ENCODE data around the gene RAB3GAP2. TPM values are rescaled to one million over a fixed set of nuclear protein-coding genes. Genes with fewer than 3 reads are reported as not detected.
A peak's percentile ranks its signal among the peaks of the same experiment; 100 is the strongest.
"Not testable (repeated sequence)": the region's sequence is repeated elsewhere in the genome, so short reads cannot be mapped to it uniquely, and the experiment has no call there.

Gene RAB3GAP2
- total RNA-seq, 1 experiment from 2014 or later = 27.8 TPM

GRCh38 chr1:220272841-220273090 is 513 bp upstream of the RAB3GAP2 start:
- Histone ChIP-seq H3K4me1 (no peaks in the 10 kb centered on the region; the same call in 1 of the 2 replicates), H3K9me3 (replicated peaks) (no peaks in the 10 kb centered on the region), H3K4me3 (peak overlapping the region; percentile 94), H3K27me3 (no peaks in the 10 kb centered on the region), H3K27ac (peak overlapping the region; percentile 75), H3K36me3 (peaks cover 9% of the 10 kb centered on the region)
- no peak for DNase-seq

GRCh38 chr1:220271706-220272046 is 577 bp downstream of the RAB3GAP2 start:
- H3K4me3 ChIP-seq = peak overlapping the region; percentile 94
- peaks cover 17% of the 10 kb centered on the region for H3K36me3 ChIP-seq
- H3K27ac ChIP-seq = peak overlapping the region; percentile 75
- DNase-seq = peak; percentile 19 to 54
- H3K9me3 ChIP-seq (replicated peaks) = no peaks in the 10 kb centered on the region
- no peaks in the 10 kb centered on the region; the same call in 1 of the 2 replicates for H3K4me1 ChIP-seq
- no peaks in the 10 kb centered on the region for H3K27me3 ChIP-seq

- Histone ChIP-seq H3K27me3 (no peaks in the 10 kb centered on the region), H3K4me3 (no peak overlapping the region), H3K36me3 (peaks cover 27% of the 10 kb centered on the region), H3K9me3 (replicated peaks) (no peaks in the 10 kb centered on the region), H3K27ac (no peak overlapping the region), H3K4me1 (no peaks in the 10 kb centered on the region; the same call in 1 of the 2 replicates)
- no peak for DNase-seq
These were observed 3.2 kb downstream of the RAB3GAP2 start for GRCh38 chr1:220269036-220269435.

- Histone ChIP-seq H3K27me3 (no peaks in the 10 kb centered on the region), H3K36me3 (peaks cover 36% of the 10 kb centered on the region), H3K4me3 (no peak overlapping the region), H3K27ac (no peak overlapping the region), H3K9me3 (replicated peaks) (no peaks in the 10 kb centered on the region), H3K4me1 (no peaks in the 10 kb centered on the region; the same call in 1 of the 2 replicates)
- DNase-seq = no peak
These were observed 4.6 kb downstream of the RAB3GAP2 start for GRCh38 chr1:220267630-220268029.

- H3K4me1 ChIP-seq; H3K9me3 ChIP-seq (replicated peaks); H3K4me3 ChIP-seq; DNase-seq; H3K27me3 ChIP-seq; H3K27ac ChIP-seq: not testable (repeated sequence)
- H3K36me3 ChIP-seq = peaks cover 18% of the 10 kb centered on the region
These were observed 12.0 kb downstream of the RAB3GAP2 start for GRCh38 chr1:220260228-220260627.

- H3K9me3 ChIP-seq (replicated peaks); H3K4me1 ChIP-seq; DNase-seq; H3K27me3 ChIP-seq; H3K27ac ChIP-seq; H3K4me3 ChIP-seq: not testable (repeated sequence)
- H3K36me3 ChIP-seq = peaks cover 18% of the 10 kb centered on the region
These were observed 12.5 kb downstream of the RAB3GAP2 start for GRCh38 chr1:220259756-220260155.

- not testable (repeated sequence) for H3K27me3 ChIP-seq
These were observed 16.1 kb downstream of the RAB3GAP2 start for GRCh38 chr1:220256194-220256593.

GRCh38 chr1:220255204-220255603 is 17.0 kb downstream of the RAB3GAP2 start:
- H3K4me3 ChIP-seq = no peak overlapping the region
- peaks cover 33% of the 10 kb centered on the region for H3K36me3 ChIP-seq
- H3K4me1 ChIP-seq = no peaks in the 10 kb centered on the region
- no peak overlapping the region for H3K27ac ChIP-seq
- H3K27me3 ChIP-seq = no peaks in the 10 kb centered on the region
- H3K9me3 ChIP-seq (replicated peaks) = peaks cover 11% of the 10 kb centered on the region
- DNase-seq = no peak

More at GRCh38 chr1:220256194-220256593, 16.1 kb downstream of the RAB3GAP2 start:
- DNase-seq; H3K4me1 ChIP-seq; H3K4me3 ChIP-seq; H3K27ac ChIP-seq; H3K9me3 ChIP-seq (replicated peaks): not testable (repeated sequence)
- peaks cover 24% of the 10 kb centered on the region for H3K36me3 ChIP-seq

GRCh38 chr1:220253290-220253689 is 19.0 kb downstream of the RAB3GAP2 start:
- not testable (repeated sequence) for H3K4me3 ChIP-seq, H3K27ac ChIP-seq, DNase-seq, H3K27me3 ChIP-seq, H3K4me1 ChIP-seq
- Histone ChIP-seq H3K9me3 (replicated peaks) (peaks cover 14% of the 10 kb centered on the region), H3K36me3 (peaks cover 49% of the 10 kb centered on the region)

- DNase-seq = no peak
- H3K4me3 ChIP-seq = no peak overlapping the region
- H3K36me3 ChIP-seq = peaks cover 49% of the 10 kb centered on the region
- no peaks in the 10 kb centered on the region for H3K4me1 ChIP-seq
- peaks cover 14% of the 10 kb centered on the region for H3K9me3 ChIP-seq (replicated peaks)
- H3K27me3 ChIP-seq = no peaks in the 10 kb centered on the region
- H3K27ac ChIP-seq = no peak overlapping the region
These were observed 21.0 kb downstream of the RAB3GAP2 start for GRCh38 chr1:220251272-220251671.

- H3K4me1 ChIP-seq = no peaks in the 10 kb centered on the region
- no peak for DNase-seq
- H3K9me3 ChIP-seq (replicated peaks) = peaks cover 17% of the 10 kb centered on the region
- no peak overlapping the region for H3K4me3 ChIP-seq
- peaks cover 46% of the 10 kb centered on the region for H3K36me3 ChIP-seq
- no peak overlapping the region for H3K27ac ChIP-seq
- H3K27me3 ChIP-seq = no peaks in the 10 kb centered on the region
These were observed 21.6 kb downstream of the RAB3GAP2 start for GRCh38 chr1:220250681-220251080.

- no peaks in the 10 kb centered on the region for H3K27me3 ChIP-seq
- no peak overlapping the region for H3K4me3 ChIP-seq
- no peaks in the 10 kb centered on the region for H3K4me1 ChIP-seq
- H3K36me3 ChIP-seq = peaks cover 44% of the 10 kb centered on the region
- peaks cover 23% of the 10 kb centered on the region for H3K9me3 ChIP-seq (replicated peaks)
- no peak for DNase-seq
- H3K27ac ChIP-seq = no peak overlapping the region
These were observed 22.7 kb downstream of the RAB3GAP2 start for GRCh38 chr1:220249522-220249921.

GRCh38 chr1:220248715-220249265 is 23.5 kb downstream of the RAB3GAP2 start:
- H3K4me3 ChIP-seq, H3K27me3 ChIP-seq, H3K4me1 ChIP-seq, DNase-seq, H3K27ac ChIP-seq: not testable (repeated sequence)
- Histone ChIP-seq H3K9me3 (replicated peaks) (peaks cover 23% of the 10 kb centered on the region), H3K36me3 (peaks cover 42% of the 10 kb centered on the region)

GRCh38 chr1:220245900-220246299 is 26.4 kb downstream of the RAB3GAP2 start:
- peaks cover 23% of the 10 kb centered on the region for H3K36me3 ChIP-seq
- not testable (repeated sequence) for DNase-seq, H3K27ac ChIP-seq, H3K27me3 ChIP-seq, H3K4me1 ChIP-seq, H3K4me3 ChIP-seq
- peaks cover 27% of the 10 kb centered on the region for H3K9me3 ChIP-seq (replicated peaks)

GRCh38 chr1:220243947-220244346 is 28.3 kb downstream of the RAB3GAP2 start:
- DNase-seq = no peak
- peaks cover 3% of the 10 kb centered on the region for H3K36me3 ChIP-seq
- H3K4me1 ChIP-seq = no peaks in the 10 kb centered on the region
- no peak overlapping the region for H3K27ac ChIP-seq
- peaks cover 17% of the 10 kb centered on the region for H3K9me3 ChIP-seq (replicated peaks)
- no peaks in the 10 kb centered on the region for H3K27me3 ChIP-seq
- no peak overlapping the region for H3K4me3 ChIP-seq

GRCh38 chr1:220241072-220241663 is 31.1 kb downstream of the RAB3GAP2 start:
- no peak for DNase-seq
- H3K27me3 ChIP-seq = no peaks in the 10 kb centered on the region
- H3K4me3 ChIP-seq = no peak overlapping the region
- H3K36me3 ChIP-seq = no peaks in the 10 kb centered on the region; the same call in 1 of the 2 replicates
- H3K9me3 ChIP-seq (replicated peaks) = peaks cover 13% of the 10 kb centered on the region; the same call in 1 of the 2 replicates
- H3K27ac ChIP-seq = no peak overlapping the region
- H3K4me1 ChIP-seq = no peaks in the 10 kb centered on the region

All from SJCRH30 (cell line).